Measurements from ENCODE around the gene HOXD8. TPM values are rescaled to one million over a fixed set of nuclear protein-coding genes. Genes with fewer than 3 reads are reported as not detected.

The HOXD8 gene
- total RNA-seq, 1 experiment from 2014 or later: not detected

- Histone ChIP-seq H3K27ac (ENCODE audit: low read length) (no peak overlapping the region), H3K27me3 (ENCODE audit: control insufficient read depth, insufficient read depth, low read length) (peaks cover 27% of the 10 kb centered on the region), H3K36me3 (ENCODE audit: control insufficient read depth, insufficient read depth, low read length) (no peaks in the 10 kb centered on the region), H3K4me1 (ENCODE audit: control insufficient read depth, insufficient read depth, low read length) (peaks cover 9% of the 10 kb centered on the region), H3K9me3 (ENCODE audit: control insufficient read depth, insufficient read depth, low read depth, low read length) (no peaks in the 10 kb centered on the region), H3K4me3 (ENCODE audit: low read depth in 2 of 2, low read length in 2 of 2) (no peak overlapping the region)
- ATAC-seq: no peak
- no TSS peak for BruUV-seq (replicated peaks)
- ChIA-PET POLR2A (no interaction called here), CTCF (interaction anchor here (1.4 kb wide), 1 partner anchor 400 kb away, joined by 3 read pairs; no protein-coding TSS in a partner anchor)
- intact Hi-C loops (cut with micrococcal nuclease; ENCODE audit: unreplicated experiment): loop anchor here (2.0 to 10.0 kb wide), 3 partner anchors 125 to 723 kb away; no protein-coding TSS in a partner anchor
- in situ Hi-C loops (cut with HindIII; ENCODE audit: low pct_unique_long_range_greater_than_20kb, low sequenced_read_pairs): no loop called here
- DNase-seq (ENCODE audit: low read depth, low spot score): no peak
- TF ChIP-seq TCF7L2 (IDR thresholded peaks at IDR 0.05; ENCODE audit: low read depth, low read length) (no peak), CTCF (IDR thresholded peaks at IDR 0.05) (no peak), POLR2AphosphoS5 (IDR thresholded peaks at IDR 0.05; ENCODE audit: low read depth, low read length) (no peak), SIN3A (IDR thresholded peaks at IDR 0.05; ENCODE audit: borderline replicate concordance, insufficient read depth, low read depth, low read length) (no peak)
- TF ChIP-seq, protein P1, sequence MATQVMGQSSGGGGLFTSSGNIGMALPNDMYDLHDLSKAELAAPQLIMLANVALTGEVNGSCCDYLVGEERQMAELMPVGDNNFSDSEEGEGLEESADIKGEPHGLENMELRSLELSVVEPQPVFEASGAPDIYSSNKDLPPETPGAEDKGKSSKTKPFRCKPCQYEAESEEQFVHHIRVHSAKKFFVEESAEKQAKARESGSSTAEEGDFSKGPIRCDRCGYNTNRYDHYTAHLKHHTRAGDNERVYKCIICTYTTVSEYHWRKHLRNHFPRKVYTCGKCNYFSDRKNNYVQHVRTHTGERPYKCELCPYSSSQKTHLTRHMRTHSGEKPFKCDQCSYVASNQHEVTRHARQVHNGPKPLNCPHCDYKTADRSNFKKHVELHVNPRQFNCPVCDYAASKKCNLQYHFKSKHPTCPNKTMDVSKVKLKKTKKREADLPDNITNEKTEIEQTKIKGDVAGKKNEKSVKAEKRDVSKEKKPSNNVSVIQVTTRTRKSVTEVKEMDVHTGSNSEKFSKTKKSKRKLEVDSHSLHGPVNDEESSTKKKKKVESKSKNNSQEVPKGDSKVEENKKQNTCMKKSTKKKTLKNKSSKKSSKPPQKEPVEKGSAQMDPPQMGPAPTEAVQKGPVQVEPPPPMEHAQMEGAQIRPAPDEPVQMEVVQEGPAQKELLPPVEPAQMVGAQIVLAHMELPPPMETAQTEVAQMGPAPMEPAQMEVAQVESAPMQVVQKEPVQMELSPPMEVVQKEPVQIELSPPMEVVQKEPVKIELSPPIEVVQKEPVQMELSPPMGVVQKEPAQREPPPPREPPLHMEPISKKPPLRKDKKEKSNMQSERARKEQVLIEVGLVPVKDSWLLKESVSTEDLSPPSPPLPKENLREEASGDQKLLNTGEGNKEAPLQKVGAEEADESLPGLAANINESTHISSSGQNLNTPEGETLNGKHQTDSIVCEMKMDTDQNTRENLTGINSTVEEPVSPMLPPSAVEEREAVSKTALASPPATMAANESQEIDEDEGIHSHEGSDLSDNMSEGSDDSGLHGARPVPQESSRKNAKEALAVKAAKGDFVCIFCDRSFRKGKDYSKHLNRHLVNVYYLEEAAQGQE (IDR thresholded peaks at IDR 0.05; ENCODE audit: insufficient read depth in 1 of 2, low read depth in 2 of 2, low read length in 1 of 2): no peak
Observed at GRCh38 chr2:176089843-176090395, 39.6 kb upstream of the HOXD8 start.

DNA sequence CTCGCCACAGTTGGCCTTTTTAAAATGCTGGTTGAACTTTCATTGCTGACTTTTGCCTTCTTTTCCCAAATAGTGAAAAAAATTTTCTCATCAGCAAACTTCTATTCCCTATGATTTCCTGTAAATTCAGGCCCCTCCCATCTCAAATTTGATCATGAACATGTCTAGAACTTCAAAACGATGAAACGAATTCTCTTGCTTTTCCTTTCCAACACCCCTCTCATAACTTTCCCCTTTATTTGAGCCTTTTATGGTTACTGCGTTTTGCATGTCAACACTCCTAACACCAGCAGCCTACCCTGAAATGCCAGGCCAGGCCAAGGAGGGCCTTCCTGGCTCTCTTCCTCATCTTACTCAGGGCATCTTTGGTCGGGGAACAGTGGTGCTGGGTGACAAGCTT is 38.6 kb upstream of the HOXD8 start:
- intact Hi-C loops (cut with micrococcal nuclease; ENCODE audit: unreplicated experiment): no loop called here
- Histone ChIP-seq H3K4me3 (ENCODE audit: low read depth in 2 of 2, low read length in 2 of 2) (no peak overlapping the region), H3K9me3 (ENCODE audit: control insufficient read depth, insufficient read depth, low read depth, low read length) (no peaks in the 10 kb centered on the region), H3K27ac (ENCODE audit: low read length) (no peak overlapping the region), H3K36me3 (ENCODE audit: control insufficient read depth, insufficient read depth, low read length) (no peaks in the 10 kb centered on the region), H3K27me3 (ENCODE audit: control insufficient read depth, insufficient read depth, low read length) (peaks cover 23% of the 10 kb centered on the region), H3K4me1 (ENCODE audit: control insufficient read depth, insufficient read depth, low read length) (peaks cover 7% of the 10 kb centered on the region)
- ATAC-seq: no peak
- no peak for DNase-seq (ENCODE audit: low read depth, low spot score)
- in situ Hi-C loops (cut with HindIII; ENCODE audit: low pct_unique_long_range_greater_than_20kb, low sequenced_read_pairs): no loop called here
- BruUV-seq (replicated peaks): no TSS peak
- CTCF ChIA-PET: no interaction called here
- POLR2A ChIA-PET: no interaction called here
- TF ChIP-seq SIN3A (IDR thresholded peaks at IDR 0.05; ENCODE audit: borderline replicate concordance, insufficient read depth, low read depth, low read length) (no peak), POLR2AphosphoS5 (IDR thresholded peaks at IDR 0.05; ENCODE audit: low read depth, low read length) (no peak)
